Measurements from ENCODE around the gene BSN.
A peak's percentile ranks its signal among the peaks of the same experiment; 100 is the strongest.

Gene BSN

DNA sequence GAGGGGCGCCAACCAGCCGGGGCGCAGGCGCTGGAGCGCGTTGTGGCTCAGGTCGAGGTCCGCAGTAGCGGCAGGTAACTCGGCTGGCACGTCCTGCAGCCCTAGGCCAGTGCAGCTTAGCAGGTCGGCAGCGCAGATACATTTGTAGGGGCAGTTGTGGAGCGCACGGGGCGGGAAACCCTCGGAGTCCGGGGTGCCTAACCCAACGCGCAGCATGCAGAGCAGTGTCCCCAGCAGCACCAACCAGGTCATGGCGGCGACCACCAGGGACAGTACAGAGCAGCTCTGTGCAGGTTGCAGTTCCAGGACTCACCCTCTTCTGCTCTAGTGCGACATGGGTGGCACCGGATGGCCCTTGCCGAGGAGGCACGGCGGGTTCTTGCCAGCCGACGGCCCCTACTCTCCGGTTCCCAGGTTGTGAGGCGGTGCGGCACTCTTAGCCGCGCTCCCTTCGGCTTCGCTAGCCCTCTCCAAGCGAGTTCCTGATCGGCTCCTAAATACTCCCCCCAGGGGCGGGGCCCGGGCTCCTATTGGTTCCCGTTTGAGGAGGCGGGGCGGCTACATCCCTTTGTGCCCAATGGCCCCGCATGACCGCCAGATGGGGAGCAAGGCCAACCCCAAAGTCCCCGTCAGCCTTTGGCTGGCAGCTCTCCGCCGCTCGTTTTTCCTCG is 165.1 kb downstream of the BSN start, which contains the start of gene AMIGO3:
Gene AMIGO3 (minus strand): TSS at position 471 of the 671 bp plus-strand sequence. CDS start 219 bp downstream, at position 252.
- DNase-seq = peak; percentile 85
